HCT116 (cell line): ENCODE measurements around the gene TRIP10. TPM values are rescaled to one million over a fixed set of nuclear protein-coding genes. Genes with fewer than 3 reads are reported as not detected.

Experiments used
- ATAC-seq: fragments of 200-7000 bp; cut with Tn5 transposase; 2 replicates; pipeline ENCODE4 v1.9.1; 2020; ENCODE audit warnings: mild to moderate bottlenecking, moderate library complexity
- BruUV-seq: library from RNA; stranded (reverse); fragments of 400-500 nt; replicated peaks from 2 replicates; lab custom pipeline; 2021; lab: Mats Ljungman, UMichigan
- CTCF ChIA-PET: fragments of 300-600 bp; sonication (Branson Sonifier 250); formaldehyde crosslinking; loops from one replicate; lab custom pipeline; 2021; ENCODE audit warnings: antibody characterized with exemption; lab: Charles Lee
- POLR2A ChIA-PET: fragments of 300-600, 350-600 bp; sonication (Branson Sonifier 250); formaldehyde crosslinking; loops from one replicate; lab custom pipeline; 2021; ENCODE audit warnings: antibody characterized with exemption; lab: Charles Lee
- RAD21 ChIA-PET, 2 experiments: fragments of 300-600 bp; sonication (Branson Sonifier 250); formaldehyde crosslinking; loops; one replicate each; lab custom pipeline; 2023; ENCODE audit warnings: low total read pairs in 2 of 2; ENCODE audit not compliant: uncharacterized antibody in 2 of 2, unreplicated experiment in 2 of 2, low non-redundant PET in 1 of 2; lab: Charles Lee
- DNase-seq: peaks from one replicate; pipeline ENCODE4 v3.0.0-alpha.2; 2010; ENCODE audit warnings: low read depth, low spot score
- H2AFZ ChIP-seq: fragments of 200-600 bp; shearing (Covaris generic), sonication (generic); 2 replicates; pipeline ENCODE4 v1.6.1; 2017; ENCODE audit warnings: low read depth, mixed run types, mixed read lengths, antibody characterized with exemption, low read length; ENCODE audit not compliant: poor library complexity, severe bottlenecking
- H3K27ac ChIP-seq: 2 replicates; pipeline ENCODE4 v1.5.1; 2012; ENCODE audit warnings: low read depth, low read length
- H3K27me3 ChIP-seq: fragments of 200-600 bp; sonication (generic); 2 replicates; pipeline ENCODE4 v1.6.1; 2016; ENCODE audit warnings: mixed run types, low read length, mixed read lengths; ENCODE audit not compliant: insufficient read depth
- H3K36me3 ChIP-seq, 2 experiments: fragments of 200-500 bp in 1 of 2; fragments of 200-600 bp in 1 of 2; sonication (Bioruptor generic) in 1 of 2; sonication (generic) in 1 of 2; 2 replicates each; pipeline versions ENCODE4 v1.5.1 to v1.6.1; 2014 to 2016; ENCODE audit warnings: low read length in 2 of 2, inconsistent platforms in 1 of 2, mixed read lengths in 1 of 2, mixed run types in 1 of 2; ENCODE audit not compliant: insufficient read depth in 2 of 2, control insufficient read depth in 1 of 2
- H3K4me1 ChIP-seq, 2 experiments: fragments of 200-600 bp in 1 of 2; sonication (generic) in 1 of 2; 2 replicates each; pipeline versions ENCODE4 v1.5.1 to v1.6.1; 2012 to 2017; ENCODE audit warnings: low read length in 2 of 2, inconsistent platforms in 1 of 2, mild to moderate bottlenecking in 1 of 2, mixed read lengths in 1 of 2, mixed run types in 1 of 2, moderate library complexity in 1 of 2; ENCODE audit not compliant: insufficient read depth in 2 of 2, control insufficient read depth in 1 of 2
- H3K4me2 ChIP-seq: fragments of 200-600 bp; sonication (generic); 2 replicates; pipeline ENCODE4 v1.6.1; 2017; ENCODE audit warnings: mixed run types, low read length, mixed read lengths
- H3K4me3 ChIP-seq, 2 experiments: fragments of 200-600 bp in 1 of 2; sonication (generic) in 1 of 2; replicated peaks in 1 of 2; 2 replicates each; pipeline ENCODE4 v1.5.1; 2011 to 2016; ENCODE audit warnings: low read length in 2 of 2, control low read depth in 1 of 2, low read depth in 1 of 2, mild to moderate bottlenecking in 1 of 2, mixed read lengths in 1 of 2, mixed run types in 1 of 2
- H3K79me2 ChIP-seq: fragments of 200-600 bp; sonication (generic); 2 replicates; pipeline ENCODE4 v1.6.1; 2017; ENCODE audit warnings: mild to moderate bottlenecking, mixed run types, low read length, moderate library complexity, mixed read lengths; ENCODE audit not compliant: insufficient read depth
- H3K9ac ChIP-seq: fragments of 200-600 bp; sonication (generic); 2 replicates; pipeline ENCODE4 v1.6.1; 2016; ENCODE audit warnings: low read length, mixed read lengths
- H3K9me2 ChIP-seq: fragments of 200-600 bp; sonication (generic), shearing (Covaris generic); 2 replicates; pipeline ENCODE4 v1.6.1; 2017; ENCODE audit warnings: mixed run types, mild to moderate bottlenecking, moderate library complexity; ENCODE audit not compliant: insufficient read depth
- H3K9me3 ChIP-seq, 2 experiments: fragments of 200-500 bp in 1 of 2; fragments of 200-600 bp in 1 of 2; sonication (Bioruptor generic) in 1 of 2; sonication (generic) in 1 of 2; 2 replicates each; pipeline ENCODE4 v1.6.1; 2014 to 2017; ENCODE audit warnings: low read length in 2 of 2, mixed read lengths in 2 of 2, inconsistent platforms in 1 of 2, low read depth in 1 of 2, mild to moderate bottlenecking in 1 of 2, mixed run types in 1 of 2, moderate library complexity in 1 of 2; ENCODE audit not compliant: control insufficient read depth in 1 of 2, insufficient read depth in 1 of 2
- H4K20me1 ChIP-seq: fragments of 200-600 bp; sonication (generic), shearing (Covaris generic); 2 replicates; pipeline ENCODE4 v1.6.1; 2017; ENCODE audit warnings: mixed run types, mild to moderate bottlenecking, moderate library complexity; ENCODE audit not compliant: insufficient read depth
- EGR1 ChIP-seq: IDR thresholded peaks from 2 replicates; pipeline ENCODE4 v1.6.1; 2012; ENCODE audit warnings: low read depth
- ELF1 ChIP-seq: IDR thresholded peaks from 2 replicates; pipeline ENCODE4 v1.6.1; 2012; ENCODE audit warnings: low read depth, borderline replicate concordance
- EZH2phosphoT487 ChIP-seq: fragments of 200-600 bp; IDR thresholded peaks from 2 replicates; pipeline ENCODE4 v1.6.1; 2018; ENCODE audit warnings: antibody characterized with exemption, borderline replicate concordance
- JUND ChIP-seq: IDR thresholded peaks from 2 replicates; pipeline ENCODE4 v1.6.1; 2012
- RAD21 ChIP-seq: IDR thresholded peaks from 2 replicates; pipeline ENCODE4 v1.6.1; 2012; ENCODE audit warnings: low read depth, mild to moderate bottlenecking
- TCF7L2 ChIP-seq: IDR thresholded peaks from 2 replicates; pipeline ENCODE4 v1.7.0; 2011; ENCODE audit warnings: borderline replicate concordance, inconsistent platforms; ENCODE audit not compliant: insufficient read depth, insufficient read length; ENCODE audit errors: extremely low read depth
- intact Hi-C: fragments of 100-400 bp; cut with micrococcal nuclease; formaldehyde crosslinking; loops from 2 replicates; pipeline ENCODE4 v1.10.0; 2022
- total RNA-seq: library from RNA; stranded (reverse); gene quantifications from one replicate; pipeline ENCODE4 v1.2.1, GENCODE V29; 2021; ENCODE audit not compliant: unreplicated experiment
- TF ChIP-seq, protein P1 (sequence below), 3 experiments: fragments of 200-600 bp in 1 of 3; sonication (generic) in 1 of 3; IDR thresholded peaks in 2 of 3; conservative IDR thresholded peaks in 1 of 3; 2 replicates each; pipeline ENCODE4 v1.5.1; 2012 to 2017; ENCODE audit warnings: low read depth in 2 of 3, low read length in 2 of 3, antibody characterized with exemption in 1 of 3, borderline replicate concordance in 1 of 3, control low read depth in 1 of 3, mild to moderate bottlenecking in 1 of 3, mixed read lengths in 1 of 3, mixed run types in 1 of 3, moderate library complexity in 1 of 3; ENCODE audit not compliant: insufficient read depth in 1 of 3
- TF ChIP-seq, protein P2 (sequence below): IDR thresholded peaks from 2 replicates; pipeline ENCODE4 v1.6.1; 2011; ENCODE audit warnings: mild to moderate bottlenecking, low read length, moderate library complexity; ENCODE audit not compliant: insufficient replicate concordance; ENCODE audit errors: extremely low read depth
- TF ChIP-seq, protein P3 (sequence below): IDR thresholded peaks from 2 replicates; pipeline ENCODE4 v1.6.1; 2012

The TRIP10 gene
- total RNA-seq, 1 experiment from 2014 or later: 111 TPM

DNA sequence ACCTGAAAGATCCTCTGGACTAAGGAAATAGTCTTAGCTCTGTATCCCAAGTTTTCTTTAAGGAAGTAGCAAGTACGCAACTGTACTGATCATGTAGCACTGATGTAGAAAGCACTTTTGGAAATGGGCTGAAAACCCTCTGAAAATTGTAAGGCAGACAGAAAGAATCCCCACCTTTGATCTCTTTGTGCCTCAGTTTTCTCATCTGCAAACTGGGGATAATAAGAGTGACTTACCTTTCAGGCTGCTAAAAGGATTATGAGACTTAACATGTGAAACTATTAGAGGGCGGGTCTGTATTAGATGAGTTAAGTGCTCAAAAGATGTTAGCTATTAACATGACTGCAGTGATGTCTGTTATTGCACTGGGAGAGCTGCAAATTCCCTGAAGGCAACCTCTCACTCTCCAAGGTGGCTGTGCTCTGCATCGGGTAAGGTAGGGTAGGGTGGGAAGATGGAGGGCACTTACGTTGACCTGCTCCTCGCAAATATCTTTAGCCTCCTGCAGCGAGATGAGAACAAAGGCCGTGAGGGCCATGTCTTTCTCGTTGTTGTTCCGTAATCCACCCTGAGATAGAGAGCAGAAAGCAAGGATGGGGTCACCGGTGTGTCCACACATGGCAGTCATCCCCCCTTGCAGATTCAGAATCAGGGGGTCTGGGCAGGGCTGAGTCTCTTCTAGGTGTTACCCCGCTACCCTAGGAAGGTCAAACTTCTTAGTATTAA, 49.2 kb upstream of the TRIP10 start:
- ATAC-seq (no peak), DNase-seq (no peak)
- POLR2A ChIA-PET: no interaction called here
- TF ChIP-seq RAD21 (no peak), TCF7L2 (no peak), ELF1 (no peak)
- TF ChIP-seq, protein P1, sequence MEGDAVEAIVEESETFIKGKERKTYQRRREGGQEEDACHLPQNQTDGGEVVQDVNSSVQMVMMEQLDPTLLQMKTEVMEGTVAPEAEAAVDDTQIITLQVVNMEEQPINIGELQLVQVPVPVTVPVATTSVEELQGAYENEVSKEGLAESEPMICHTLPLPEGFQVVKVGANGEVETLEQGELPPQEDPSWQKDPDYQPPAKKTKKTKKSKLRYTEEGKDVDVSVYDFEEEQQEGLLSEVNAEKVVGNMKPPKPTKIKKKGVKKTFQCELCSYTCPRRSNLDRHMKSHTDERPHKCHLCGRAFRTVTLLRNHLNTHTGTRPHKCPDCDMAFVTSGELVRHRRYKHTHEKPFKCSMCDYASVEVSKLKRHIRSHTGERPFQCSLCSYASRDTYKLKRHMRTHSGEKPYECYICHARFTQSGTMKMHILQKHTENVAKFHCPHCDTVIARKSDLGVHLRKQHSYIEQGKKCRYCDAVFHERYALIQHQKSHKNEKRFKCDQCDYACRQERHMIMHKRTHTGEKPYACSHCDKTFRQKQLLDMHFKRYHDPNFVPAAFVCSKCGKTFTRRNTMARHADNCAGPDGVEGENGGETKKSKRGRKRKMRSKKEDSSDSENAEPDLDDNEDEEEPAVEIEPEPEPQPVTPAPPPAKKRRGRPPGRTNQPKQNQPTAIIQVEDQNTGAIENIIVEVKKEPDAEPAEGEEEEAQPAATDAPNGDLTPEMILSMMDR (IDR thresholded peaks at IDR 0.05 in 2 of 3, conservative IDR thresholded peaks at IDR 0.05 in 1 of 3; ENCODE audit: borderline replicate concordance in 1 of 3, insufficient read depth in 1 of 3, low read depth in 2 of 3, low read length in 2 of 3): no peak
- H4K20me1 ChIP-seq: no peaks in the 10 kb centered on the region
- H3K79me2 ChIP-seq: no peaks in the 10 kb centered on the region
- H3K4me1 ChIP-seq: peaks cover 5 to 22% of the 10 kb centered on the region in 2 experiments
- H3K4me3 ChIP-seq: no peak overlapping the region
- H3K27me3 ChIP-seq: no peaks in the 10 kb centered on the region
- intact Hi-C loops: no loop called here
- BruUV-seq: no TSS peak
- no peak overlapping the region for H3K27ac ChIP-seq
- H3K9me3 ChIP-seq: no peaks in the 10 kb centered on the region
- no peaks in the 10 kb centered on the region for H3K36me3 ChIP-seq
- RAD21 ChIA-PET: no interaction called here
- peak overlapping the region; percentile 64; the same call in 1 of the 2 replicates for H3K4me2 ChIP-seq
- H2AFZ ChIP-seq: no peak overlapping the region
- H3K9ac ChIP-seq: no peak overlapping the region
- CTCF ChIA-PET: no interaction called here
- H3K9me2 ChIP-seq: no peaks in the 10 kb centered on the region

DNA sequence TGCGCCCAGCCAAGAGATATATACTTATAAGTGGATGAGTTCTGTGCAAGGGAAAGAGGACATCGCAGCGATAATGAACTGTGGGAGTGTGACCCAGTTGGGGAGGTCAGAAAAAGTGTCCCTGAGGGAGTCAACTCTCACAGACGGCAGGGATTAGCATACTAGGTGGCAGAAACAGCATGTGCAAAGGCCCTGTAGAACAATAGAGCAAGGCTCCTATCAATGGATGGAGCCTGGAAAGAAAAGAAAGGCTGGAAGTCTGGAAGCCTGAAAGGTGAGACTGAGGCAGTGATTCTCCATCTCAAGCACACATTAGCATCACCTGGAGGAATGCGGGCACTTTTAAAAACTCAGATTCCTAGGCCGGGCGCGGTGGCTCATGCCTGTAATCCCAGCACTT, 48.1 kb upstream of the TRIP10 start:
- H4K20me1 ChIP-seq: no peaks in the 10 kb centered on the region
- ChIA-PET POLR2A (no interaction called here), CTCF (no interaction called here), RAD21 (no interaction called here)
- BruUV-seq: no TSS peak
- ATAC-seq (no peak), DNase-seq (no peak)
- no peak overlapping the region for H2AFZ ChIP-seq
- intact Hi-C loops: no loop called here
- no peak overlapping the region for H3K27ac ChIP-seq
- no peak overlapping the region for H3K4me3 ChIP-seq
- H3K4me1 ChIP-seq: peaks cover 5 to 22% of the 10 kb centered on the region in 2 experiments
- no peak overlapping the region for H3K4me2 ChIP-seq
- no peaks in the 10 kb centered on the region for H3K9me3 ChIP-seq
- H3K79me2 ChIP-seq: no peaks in the 10 kb centered on the region
- no peaks in the 10 kb centered on the region for H3K36me3 ChIP-seq
- no peaks in the 10 kb centered on the region for H3K27me3 ChIP-seq
- H3K9ac ChIP-seq: no peak overlapping the region
- no peaks in the 10 kb centered on the region for H3K9me2 ChIP-seq
- TF ChIP-seq JUND: no peak
- TF ChIP-seq ELF1: no peak
- TF ChIP-seq, protein P1 (IDR thresholded peaks at IDR 0.05 in 2 of 3, conservative IDR thresholded peaks at IDR 0.05 in 1 of 3; ENCODE audit: borderline replicate concordance in 1 of 3, insufficient read depth in 1 of 3, low read depth in 2 of 3, low read length in 2 of 3): no peak
- TF ChIP-seq, protein P2, sequence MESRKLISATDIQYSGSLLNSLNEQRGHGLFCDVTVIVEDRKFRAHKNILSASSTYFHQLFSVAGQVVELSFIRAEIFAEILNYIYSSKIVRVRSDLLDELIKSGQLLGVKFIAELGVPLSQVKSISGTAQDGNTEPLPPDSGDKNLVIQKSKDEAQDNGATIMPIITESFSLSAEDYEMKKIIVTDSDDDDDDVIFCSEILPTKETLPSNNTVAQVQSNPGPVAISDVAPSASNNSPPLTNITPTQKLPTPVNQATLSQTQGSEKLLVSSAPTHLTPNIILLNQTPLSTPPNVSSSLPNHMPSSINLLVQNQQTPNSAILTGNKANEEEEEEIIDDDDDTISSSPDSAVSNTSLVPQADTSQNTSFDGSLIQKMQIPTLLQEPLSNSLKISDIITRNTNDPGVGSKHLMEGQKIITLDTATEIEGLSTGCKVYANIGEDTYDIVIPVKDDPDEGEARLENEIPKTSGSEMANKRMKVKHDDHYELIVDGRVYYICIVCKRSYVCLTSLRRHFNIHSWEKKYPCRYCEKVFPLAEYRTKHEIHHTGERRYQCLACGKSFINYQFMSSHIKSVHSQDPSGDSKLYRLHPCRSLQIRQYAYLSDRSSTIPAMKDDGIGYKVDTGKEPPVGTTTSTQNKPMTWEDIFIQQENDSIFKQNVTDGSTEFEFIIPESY: no peak
- TF ChIP-seq, protein P3, sequence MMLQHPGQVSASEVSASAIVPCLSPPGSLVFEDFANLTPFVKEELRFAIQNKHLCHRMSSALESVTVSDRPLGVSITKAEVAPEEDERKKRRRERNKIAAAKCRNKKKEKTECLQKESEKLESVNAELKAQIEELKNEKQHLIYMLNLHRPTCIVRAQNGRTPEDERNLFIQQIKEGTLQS: no peak
- no peak for TF ChIP-seq EGR1
- TF ChIP-seq EZH2phosphoT487: no peak
- TF ChIP-seq RAD21: no peak
